ENCODE results near the gene FEZ2.

DNA sequence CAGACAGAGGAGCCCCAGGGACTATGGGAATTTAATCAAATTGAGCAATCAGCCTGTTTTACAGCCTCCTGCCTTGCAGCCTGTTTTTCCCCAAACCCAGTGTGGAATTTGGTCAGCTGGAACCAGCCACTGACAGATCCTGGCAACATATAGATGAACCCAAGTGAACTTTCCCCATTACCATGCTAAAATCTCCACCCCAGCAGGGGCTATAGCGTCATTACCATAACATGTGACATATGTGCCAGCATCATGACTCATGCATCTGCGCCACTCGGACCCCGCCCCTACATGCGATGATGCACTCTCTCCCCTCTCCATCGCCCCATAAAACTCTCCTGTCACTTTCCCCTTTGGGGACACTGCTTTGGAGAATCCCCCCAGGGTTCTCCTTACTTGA lies 17.3 kb upstream of the FEZ2 start:
- TF ChIP-seq, protein P1, sequence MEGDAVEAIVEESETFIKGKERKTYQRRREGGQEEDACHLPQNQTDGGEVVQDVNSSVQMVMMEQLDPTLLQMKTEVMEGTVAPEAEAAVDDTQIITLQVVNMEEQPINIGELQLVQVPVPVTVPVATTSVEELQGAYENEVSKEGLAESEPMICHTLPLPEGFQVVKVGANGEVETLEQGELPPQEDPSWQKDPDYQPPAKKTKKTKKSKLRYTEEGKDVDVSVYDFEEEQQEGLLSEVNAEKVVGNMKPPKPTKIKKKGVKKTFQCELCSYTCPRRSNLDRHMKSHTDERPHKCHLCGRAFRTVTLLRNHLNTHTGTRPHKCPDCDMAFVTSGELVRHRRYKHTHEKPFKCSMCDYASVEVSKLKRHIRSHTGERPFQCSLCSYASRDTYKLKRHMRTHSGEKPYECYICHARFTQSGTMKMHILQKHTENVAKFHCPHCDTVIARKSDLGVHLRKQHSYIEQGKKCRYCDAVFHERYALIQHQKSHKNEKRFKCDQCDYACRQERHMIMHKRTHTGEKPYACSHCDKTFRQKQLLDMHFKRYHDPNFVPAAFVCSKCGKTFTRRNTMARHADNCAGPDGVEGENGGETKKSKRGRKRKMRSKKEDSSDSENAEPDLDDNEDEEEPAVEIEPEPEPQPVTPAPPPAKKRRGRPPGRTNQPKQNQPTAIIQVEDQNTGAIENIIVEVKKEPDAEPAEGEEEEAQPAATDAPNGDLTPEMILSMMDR (IDR thresholded peaks at IDR 0.05; ENCODE audit: low read depth, low read length), result no peak
- no peak for TF ChIP-seq EZH2phosphoT487 (IDR thresholded peaks at IDR 0.05; ENCODE audit: low read depth)
